Germinal center (tissue), 1 donor: Measurements from ENCODE around the gene NCF4.

Source experiments
- DNase-seq: peaks from one replicate; pipeline ENCODE4 v3.0.0; 2012; ENCODE audit warnings: mixed read lengths, low spot score

NCF4 gene

DNA sequence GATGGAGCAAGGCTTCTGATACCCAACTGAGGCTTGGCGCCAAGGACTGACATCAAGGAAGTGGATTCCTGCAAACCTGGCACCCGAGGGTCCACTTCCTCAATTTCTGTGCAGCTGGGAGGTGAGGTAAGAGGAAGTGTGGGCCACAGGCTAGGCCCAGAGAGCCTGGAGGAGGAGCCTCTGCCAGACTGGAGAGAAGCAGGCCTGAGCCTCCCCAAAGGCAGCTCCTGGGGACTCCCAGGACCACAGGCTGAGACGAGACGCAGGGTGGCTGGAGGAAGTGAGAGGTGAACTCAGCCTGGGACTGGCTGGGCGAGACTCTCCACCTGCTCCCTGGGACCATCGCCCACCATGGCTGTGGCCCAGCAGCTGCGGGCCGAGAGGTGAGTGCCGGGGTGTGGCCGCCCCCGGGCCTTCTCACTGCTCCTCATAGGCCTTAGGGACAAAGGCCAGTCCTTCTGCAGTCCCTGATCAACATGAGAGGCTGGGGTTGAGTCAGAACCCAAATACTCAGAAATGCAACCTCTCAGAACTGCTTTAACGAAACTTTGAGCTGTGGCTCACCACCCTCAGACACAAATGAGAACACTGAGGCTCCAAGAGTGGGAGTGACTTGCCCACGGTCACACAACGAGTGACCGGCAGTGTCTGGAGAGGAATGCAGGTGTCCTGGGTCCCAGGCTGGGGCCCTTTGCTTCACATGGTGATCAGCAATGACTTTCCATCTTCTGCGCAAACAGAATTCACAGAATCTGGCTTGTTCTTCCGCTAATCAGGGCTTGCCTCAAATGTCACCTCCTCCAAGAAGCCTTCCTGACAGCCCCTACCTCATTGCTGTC lies at the start of gene NCF4:
Gene NCF4 (plus strand): TSS at position 186 of the 839 bp plus-strand sequence. CDS start 166 bp downstream, at position 352.
- peak; percentile 91 for DNase-seq

DNA sequence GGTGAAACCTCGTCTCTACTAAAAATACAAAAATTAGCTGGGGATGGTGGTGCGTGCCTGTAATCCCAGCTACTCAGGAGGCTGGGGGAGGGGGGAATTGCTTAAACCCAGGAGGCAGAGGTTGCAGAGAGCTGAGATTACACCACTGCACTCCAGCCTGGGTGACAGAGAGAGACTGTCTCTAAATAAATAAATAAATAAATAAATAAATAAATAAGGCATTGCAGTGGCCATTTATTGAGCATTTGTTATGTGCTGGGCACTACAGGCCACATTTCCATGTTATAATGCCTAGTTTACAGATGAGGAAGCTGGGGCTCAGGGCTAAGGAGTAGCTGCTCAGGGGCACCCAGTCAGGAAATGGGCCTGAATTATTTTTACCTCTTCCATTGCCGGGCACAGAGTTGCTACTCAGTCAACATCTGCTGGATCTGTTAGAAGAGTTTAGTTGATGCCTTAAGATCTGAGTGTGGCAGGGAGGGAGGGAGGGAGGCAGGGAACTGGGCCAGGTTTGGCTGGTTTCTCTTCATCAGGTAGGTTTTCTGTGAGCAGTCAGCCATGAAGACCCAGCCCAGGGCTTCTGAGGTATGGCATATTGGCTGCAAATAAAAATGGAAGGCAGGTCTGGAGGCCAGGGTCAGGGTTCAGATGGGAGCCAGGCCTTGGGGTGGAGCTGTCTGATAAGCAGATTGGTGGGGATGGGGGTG lies 49.6 kb upstream of the NCF4 start:
- no peak for DNase-seq

DNA sequence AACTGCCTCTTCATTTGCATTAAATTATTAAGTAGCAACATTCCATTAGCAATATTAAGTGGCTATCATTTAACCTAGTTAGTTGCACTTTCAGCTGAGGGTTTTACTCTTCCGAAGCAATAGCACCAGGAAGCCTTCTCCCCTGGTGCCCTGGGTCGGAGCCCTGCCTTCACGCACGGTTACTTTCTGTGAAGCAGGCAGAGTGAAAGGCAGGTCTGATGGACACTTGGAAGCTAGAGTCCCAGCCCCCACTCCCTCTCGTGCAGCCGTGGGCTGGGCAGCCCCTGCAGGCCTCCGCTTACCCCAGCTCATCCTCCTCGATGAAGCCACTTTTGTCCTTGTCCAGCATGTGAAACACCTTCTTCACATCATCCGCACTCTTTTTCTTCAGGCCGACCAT lies 46.0 kb upstream of the NCF4 start:
- no peak for DNase-seq

DNA sequence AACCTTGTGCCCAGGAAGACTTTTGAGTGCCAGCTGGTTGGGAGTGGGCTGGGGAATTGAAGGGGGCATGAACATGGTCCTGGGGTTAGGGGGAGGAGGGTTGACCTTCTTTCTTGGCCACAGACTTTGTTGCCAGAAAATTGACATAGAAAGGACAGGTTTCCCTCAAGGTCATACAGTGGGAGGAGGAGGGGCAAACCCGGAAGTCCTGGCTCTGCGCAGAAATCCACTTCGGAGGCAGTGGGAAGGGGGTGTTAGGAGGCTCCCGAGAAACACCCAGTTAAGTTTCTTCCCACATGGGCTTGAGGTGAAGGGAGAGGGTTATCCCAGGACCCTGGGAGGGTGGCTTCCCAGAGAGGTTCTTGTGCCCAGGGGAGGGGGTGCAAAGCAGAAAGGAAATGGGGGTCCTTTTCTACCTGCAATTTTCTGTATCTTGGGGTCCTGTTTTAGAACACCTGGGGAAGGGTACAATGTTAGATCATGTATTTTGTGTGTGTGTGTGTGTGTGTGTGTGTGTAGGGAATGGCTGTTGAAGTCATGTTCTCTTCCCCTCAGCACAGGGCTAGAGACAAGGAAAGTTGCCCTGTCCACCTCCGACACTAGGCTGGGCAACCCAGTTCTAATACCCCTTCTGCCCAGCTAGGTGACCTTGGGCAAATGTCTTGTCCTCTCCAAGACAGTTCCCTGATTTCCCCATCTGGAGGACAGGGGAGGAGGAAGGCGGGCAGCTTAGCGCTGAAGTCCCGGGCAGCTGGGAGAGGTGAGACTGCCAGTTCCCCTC lies 45.1 kb upstream of the NCF4 start:
- DNase-seq: no peak

DNA sequence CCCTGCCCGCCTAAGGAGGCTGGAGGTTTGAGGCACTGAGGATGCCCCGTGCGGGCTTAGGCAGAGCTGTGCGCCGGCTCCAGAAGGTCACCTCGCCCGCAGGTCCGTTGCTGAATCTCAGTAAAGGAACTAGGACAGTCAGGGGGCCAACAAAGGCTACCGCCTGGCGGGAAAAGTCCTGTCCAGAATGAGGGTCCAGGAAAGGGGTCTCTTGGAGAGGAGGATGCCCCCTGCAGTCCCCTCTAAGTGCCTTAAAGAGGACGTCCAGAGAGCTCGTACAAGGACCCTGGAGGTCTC lies 44.5 kb upstream of the NCF4 start:
- no peak for DNase-seq

DNA sequence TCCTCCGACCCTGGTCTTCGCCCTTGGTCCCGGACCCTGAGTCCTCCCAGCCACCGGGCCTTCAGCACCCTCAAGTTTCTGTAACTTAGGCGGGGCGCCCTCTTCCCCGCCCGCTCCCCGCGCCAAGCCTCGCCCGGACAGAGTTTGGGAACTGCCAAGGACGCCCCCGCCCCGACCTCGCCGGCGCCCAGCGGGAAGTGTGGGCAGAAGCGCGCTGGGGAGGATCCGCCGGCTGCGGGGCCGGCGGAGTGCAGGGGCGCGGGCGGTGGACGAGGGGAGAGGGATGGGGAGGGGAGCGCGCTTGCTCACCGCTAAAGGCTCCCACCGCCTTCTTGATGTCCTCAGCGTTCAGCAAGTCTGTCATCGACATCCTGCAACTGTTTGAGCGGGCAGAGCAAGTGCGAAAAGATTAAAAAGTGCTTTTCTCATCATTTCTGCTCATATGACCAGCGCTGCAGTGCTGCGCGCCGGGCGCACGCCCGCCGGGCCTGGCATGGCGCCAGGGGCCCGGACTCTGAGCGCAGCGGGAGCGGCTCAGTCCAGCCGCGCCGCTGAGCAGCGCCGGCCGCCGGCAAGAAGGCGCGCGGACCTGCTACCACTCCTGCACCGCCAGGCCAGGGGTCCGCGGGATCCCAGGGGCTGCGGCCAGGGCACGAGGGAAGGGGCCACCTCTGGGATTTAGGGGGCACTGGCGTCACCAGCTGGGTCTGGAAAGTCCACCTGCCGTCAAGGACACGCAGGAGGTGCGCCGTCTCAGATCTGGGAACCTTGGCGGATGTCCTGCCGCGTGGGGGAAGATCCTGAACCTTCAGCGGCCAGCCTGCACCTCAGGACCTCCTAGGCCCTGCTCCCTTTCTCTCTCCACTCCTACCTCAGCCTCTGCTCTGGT lies 43.9 kb upstream of the NCF4 start, which contains the start of gene PVALB:
Gene PVALB (minus strand): TSS at position 400 of the 889 bp plus-strand sequence. CDS start 30 bp downstream, at position 370.
- no peak for DNase-seq

DNA sequence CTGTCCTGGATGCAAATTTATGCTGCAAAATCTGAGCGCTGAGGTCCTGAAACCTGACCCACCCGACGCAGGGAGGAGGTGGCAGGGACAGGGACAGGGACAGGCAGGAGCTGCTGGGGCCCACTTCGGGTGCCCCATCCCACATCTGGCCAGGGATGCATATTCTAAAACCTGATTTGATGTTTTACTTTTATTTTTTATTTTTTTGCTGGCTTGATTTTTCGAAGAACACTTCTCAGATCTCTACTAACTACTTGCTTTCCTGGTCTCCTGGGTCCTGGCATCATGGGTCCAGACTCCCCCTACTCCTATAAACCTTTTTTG lies 43.3 kb upstream of the NCF4 start:
- DNase-seq: no peak

DNA sequence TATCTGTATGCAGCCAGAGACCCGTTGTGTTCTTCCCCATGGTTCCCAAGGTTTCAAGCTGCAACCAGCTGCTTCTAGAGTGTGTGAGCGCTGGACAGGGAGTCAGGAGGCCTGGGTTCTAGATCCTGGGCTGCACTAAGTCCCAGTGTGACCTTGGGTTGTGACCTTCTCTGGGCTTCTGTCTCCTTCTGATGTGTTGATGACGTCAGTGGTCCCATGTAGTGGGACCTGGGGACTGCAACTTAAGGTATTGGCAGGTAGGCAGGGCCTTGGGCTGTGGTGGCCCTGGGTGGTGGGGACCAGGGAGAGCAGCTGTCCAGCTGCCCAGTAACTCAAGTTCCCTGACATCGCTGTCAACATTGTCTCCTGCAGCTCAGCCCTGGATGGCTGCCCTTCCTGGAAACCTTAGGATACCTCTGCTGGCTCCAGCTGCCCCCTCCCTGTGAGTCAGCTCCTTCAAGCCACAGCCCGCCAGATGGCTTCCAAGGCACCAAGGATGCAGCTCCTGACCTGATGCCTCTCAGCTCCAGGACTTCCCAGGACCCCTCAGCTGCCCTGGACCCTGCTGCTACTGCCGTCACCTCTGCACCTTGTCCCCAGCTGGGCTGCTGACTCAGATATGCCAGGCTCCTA lies 42.7 kb upstream of the NCF4 start:
- DNase-seq: no peak

DNA sequence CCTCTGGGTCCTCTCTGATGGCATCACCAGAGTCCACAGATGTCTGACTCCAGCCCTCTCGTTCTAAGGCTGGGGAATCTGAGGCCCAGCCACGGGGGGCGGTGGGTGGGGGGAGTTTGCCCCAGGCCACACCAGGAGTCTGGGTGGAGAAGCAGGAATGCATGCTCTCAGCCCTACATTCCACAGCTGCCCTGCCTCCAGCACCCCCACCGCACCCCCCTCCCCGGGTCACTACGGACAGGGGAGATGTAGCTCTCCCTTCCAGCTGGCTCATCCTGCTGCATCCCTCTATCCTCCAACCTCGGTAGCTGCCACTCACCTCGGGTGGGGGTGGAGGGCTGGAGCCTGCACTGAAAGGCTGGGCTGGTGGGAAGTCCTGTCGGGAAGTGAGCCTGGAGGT lies 41.7 kb upstream of the NCF4 start:
- no peak for DNase-seq

DNA sequence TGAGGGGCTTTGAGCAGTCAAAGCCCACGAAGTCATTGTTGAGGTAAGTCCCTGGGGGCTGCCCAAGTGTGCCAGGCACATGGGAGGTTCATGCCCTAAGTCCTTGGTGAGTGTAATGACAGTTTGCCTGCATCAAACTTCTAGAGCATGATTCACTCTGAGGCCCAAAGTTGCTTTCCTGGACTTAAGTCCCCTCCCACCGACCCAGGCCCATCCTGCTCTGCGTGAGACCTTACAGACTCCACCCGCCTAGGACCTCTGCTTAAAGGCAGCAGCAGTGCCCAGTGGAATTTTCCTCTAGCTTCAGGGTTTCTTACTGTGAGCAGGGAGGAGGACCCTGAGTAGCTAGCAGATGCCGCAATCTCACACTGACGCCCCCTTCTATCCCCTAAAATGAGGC lies 38.2 kb upstream of the NCF4 start:
- DNase-seq: no peak

DNA sequence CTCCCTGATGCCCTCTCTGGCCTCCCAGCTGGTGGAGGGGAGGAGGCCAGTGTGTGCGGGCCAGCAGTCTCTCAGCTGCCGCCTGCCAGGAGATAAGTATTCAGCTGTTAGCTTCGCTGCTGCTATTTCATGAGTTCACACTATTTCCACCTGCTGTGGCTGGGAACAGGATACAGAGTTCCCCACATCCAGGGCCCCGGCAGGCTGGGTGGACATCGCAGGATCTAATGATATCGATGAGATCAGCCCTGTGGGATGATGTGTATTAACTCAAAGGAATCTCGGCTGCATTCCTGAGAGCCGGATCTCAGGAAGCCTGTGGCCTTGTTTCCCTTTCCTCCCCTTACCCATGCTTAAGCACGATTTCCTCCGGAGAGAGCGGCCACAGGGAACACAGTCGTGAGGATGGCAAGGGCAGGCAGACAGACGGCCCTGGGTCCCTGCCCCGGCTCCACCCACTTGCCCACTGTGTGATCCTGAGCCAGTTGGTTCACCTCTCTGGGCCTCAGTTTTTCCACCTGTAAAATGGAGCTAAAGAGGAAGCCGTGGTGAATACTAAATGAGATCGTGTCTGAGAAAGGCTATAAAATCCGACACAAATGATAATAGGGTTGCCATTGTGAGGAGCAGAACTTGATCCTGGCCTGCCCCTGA lies 37.5 kb upstream of the NCF4 start:
- no peak for DNase-seq

DNA sequence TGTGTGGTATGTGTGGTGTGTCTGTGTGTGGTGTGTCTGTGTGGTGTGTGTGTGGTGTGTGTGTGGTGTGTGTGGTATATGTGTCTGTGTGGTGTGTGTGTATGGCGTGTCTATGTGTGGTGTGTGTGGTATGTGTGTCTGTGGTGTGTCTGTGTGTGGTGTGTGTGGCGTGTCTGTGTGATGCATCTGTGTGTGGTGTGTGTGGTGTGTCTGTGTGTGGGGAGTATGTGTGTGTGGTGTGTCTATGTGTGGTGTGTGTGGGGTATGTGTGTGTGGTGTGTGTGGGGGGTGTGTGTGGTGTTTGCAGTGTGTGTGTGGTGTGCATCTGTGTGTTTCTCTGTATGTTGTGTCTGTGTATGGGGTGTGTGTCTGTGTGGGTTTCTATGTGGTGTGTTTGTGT lies 36.2 kb upstream of the NCF4 start:
- no peak for DNase-seq

DNA sequence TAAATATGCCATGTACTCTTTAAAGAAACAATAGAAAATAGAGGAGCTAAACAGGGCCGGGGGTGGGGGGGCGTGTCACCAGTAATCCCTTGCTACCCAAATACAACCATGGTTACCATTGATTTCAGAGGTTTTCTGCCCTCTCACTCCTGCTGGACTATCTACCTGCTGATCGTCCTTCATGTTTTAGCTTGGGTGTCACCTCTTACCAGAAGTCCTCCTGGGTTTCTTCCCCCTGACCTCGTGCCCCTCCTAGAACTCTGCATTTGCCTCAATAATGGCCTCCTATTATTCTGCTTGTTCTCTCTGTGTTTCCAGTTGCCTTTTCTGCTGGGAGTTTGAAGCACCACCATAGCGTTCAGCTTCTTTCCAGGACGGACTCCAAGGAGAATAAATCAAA lies 34.5 kb upstream of the NCF4 start:
- DNase-seq: no peak

DNA sequence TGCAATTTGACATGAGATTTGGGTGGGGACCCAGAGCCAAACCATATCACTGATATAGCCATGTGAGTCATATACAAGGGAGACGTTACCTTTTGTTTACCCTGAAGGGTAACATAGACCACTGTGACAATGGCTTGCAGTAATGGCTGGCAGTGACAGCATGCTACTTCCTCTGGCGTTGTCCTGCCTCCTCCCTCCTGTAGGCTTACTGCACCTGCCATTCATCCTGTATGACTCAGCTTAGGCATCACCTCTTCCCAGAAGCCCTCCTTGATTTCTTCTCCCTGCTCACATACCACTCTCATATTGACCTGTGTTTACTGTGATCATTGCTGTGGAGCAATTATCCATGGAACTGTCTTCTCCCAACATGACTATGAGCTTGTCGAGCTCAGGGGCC lies 32.0 kb upstream of the NCF4 start:
- no peak for DNase-seq

DNA sequence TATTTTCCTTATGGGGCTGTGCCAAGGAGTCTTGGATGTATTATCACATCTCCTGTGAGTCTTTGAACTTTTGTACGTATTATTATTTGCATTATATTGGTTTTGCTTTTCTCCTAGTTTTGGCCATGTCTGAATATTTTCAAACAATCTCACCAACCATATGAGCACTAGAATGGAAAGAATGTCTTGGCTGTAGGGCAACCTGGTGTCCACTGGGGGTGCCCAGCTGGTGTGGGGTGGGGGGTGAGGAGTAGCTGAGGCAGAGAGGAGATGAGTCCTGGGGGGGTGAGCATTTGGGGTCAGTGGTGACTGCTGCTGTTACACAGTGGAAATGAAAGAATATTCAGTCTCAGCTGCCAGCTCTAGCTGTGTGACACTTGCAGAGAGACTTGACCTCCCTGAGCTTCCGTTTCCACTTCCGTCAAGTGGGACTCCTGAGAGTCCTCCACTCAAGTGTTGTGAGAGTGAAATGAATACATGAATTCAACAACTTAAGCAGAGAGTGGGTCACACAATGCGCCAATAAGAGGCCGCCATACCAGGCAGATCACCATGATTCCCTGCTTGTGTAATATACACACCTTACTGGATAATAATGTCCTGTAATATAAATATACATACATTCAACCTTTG lies 31.3 kb upstream of the NCF4 start:
- no peak for DNase-seq

DNA sequence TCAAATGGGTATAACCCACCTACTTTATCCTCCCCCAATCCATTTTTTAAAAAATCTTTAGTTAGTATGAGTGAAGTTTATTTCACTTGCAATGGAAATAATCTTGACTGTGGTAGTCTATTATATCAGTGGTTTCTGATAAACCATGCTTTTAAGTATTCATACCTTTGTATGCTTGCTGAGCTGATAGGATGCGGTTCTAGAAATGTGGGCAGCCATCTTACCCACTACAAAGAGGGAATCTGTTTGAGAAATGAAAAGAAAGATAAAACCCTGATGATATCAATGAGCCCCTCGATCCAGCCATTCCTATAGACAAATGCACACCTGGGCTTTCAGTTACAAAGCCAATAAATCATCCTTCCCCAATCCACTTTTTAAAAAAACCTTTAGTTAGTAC lies 30.2 kb upstream of the NCF4 start:
- DNase-seq: no peak

DNA sequence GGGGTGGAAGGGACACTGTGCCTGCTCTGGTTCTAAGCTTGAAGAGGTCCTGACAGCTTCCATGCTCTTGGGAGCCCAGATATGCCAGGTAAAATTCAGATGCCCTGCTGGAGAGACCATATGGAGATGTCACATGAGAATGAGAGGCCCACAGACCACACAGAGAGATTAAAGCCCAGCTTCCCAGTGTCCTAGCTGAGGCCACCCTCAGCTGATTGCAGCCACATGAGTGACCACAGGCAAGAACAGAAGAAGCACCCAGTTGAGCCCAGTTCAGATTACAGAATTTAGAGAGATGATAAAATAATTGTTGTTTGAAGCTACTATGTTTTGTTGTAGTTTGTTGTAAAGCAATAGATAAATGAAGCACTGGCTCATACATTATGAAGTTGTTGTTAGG lies 29.6 kb upstream of the NCF4 start:
- DNase-seq: no peak

DNA sequence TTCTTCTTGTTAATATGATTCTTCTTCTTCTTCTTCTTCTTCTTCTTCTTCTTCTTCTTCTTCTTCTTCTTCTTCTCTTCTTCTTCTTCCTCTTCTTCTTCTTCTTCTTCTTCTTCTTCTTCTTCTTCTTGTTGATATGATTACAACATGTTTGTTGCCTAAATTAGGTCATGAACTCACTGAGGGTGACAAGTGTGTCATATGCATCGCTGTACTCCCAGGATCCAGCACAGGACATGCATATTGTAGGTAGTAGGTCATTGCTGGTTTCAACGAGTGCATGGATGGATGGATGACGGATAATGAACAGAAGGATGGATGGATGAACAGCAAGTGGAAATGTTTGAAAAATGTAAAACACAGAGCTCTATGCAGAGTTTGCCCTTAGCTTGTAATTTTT lies 29.1 kb upstream of the NCF4 start:
- DNase-seq: no peak

DNA sequence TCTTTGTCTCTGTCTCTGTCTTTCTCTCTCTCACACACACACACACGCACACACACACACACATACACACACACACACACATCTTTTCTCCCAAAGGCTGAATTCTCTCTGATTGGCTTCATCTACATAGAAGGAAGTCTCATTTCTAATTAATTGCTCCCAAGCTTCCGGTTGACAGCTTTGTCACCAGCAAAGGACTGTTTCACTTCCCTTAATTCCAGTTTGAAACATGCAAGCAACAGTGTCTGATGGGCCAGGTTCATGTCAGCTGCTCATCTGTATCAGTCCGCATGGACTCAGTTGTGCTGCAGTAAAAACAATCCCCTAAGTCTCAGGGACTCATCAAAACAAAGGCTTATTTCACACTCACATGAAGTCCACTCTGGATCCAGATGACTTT lies 27.7 kb upstream of the NCF4 start:
- peak; percentile 30 for DNase-seq

DNA sequence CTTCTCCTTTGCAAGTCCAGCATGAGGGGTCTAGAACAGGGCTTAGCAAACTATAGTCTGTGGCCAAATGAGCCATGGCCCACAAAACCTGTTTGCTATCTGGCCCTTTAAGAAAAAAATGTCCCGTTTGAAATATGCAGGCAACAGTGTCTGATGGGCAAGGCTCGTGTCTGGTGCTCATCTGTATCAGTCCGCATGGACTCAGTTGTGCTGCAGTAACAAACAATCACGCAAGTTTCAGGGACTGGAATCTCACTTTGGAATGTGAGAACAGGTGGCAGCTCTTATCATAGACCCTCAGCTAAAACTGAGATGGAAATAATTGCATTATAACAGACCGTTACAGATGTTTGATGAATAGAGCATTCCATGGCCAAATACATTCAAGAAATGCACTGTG lies 24.9 kb upstream of the NCF4 start:
- DNase-seq: no peak
